Measurements from ENCODE around the gene MAG.
A peak's percentile ranks its signal among the peaks of the same experiment; 100 is the strongest.

Gene MAG

GRCh38 chr19:35268536-35269437, 23.2 kb upstream of the MAG start, which contains the start of gene USF2:
Gene USF2 (plus strand): TSS chr19:35268962. CDS start chr19:35269102, 140 bp downstream.
- peak; percentile 19; the same call in 2 of the 3 replicates for ATAC-seq
- no peak for TF ChIP-seq ZFP30 (CRISPR knock-in tag; IDR thresholded peaks at IDR 0.05)
- TF ChIP-seq PPARA (CRISPR knock-in tag; IDR thresholded peaks at IDR 0.05; ENCODE audit: borderline replicate concordance) = no peak
- no peak for TF ChIP-seq RARB (CRISPR knock-in tag; IDR thresholded peaks at IDR 0.05)
- no peak for TF ChIP-seq OSR1 (CRISPR knock-in tag; IDR thresholded peaks at IDR 0.05)
- no peak for TF ChIP-seq ZNF565 (CRISPR knock-in tag; conservative IDR thresholded peaks at IDR 0.05; ENCODE audit: low read depth)
- TF ChIP-seq ZFP3 (CRISPR knock-in tag; IDR thresholded peaks at IDR 0.05) = no peak
- no peak for TF ChIP-seq TOX (CRISPR knock-in tag; IDR thresholded peaks at IDR 0.05; ENCODE audit: borderline replicate concordance)
- no peak for TF ChIP-seq ARNTL (CRISPR knock-in tag; IDR thresholded peaks at IDR 0.05; ENCODE audit: borderline replicate concordance, low read depth)
- TF ChIP-seq CSDC2 (CRISPR knock-in tag; IDR thresholded peaks at IDR 0.05) = no peak
- TF ChIP-seq ZC3H10 (CRISPR knock-in tag; IDR thresholded peaks at IDR 0.05) = no peak
- no peak for TF ChIP-seq GLIS3 (CRISPR knock-in tag; IDR thresholded peaks at IDR 0.05)
- no peak for TF ChIP-seq ZNF8 (CRISPR knock-in tag; IDR thresholded peaks at IDR 0.05)
- TF ChIP-seq, protein P1, sequence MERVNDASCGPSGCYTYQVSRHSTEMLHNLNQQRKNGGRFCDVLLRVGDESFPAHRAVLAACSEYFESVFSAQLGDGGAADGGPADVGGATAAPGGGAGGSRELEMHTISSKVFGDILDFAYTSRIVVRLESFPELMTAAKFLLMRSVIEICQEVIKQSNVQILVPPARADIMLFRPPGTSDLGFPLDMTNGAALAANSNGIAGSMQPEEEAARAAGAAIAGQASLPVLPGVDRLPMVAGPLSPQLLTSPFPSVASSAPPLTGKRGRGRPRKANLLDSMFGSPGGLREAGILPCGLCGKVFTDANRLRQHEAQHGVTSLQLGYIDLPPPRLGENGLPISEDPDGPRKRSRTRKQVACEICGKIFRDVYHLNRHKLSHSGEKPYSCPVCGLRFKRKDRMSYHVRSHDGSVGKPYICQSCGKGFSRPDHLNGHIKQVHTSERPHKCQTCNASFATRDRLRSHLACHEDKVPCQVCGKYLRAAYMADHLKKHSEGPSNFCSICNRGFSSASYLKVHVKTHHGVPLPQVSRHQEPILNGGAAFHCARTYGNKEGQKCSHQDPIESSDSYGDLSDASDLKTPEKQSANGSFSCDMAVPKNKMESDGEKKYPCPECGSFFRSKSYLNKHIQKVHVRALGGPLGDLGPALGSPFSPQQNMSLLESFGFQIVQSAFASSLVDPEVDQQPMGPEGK (CRISPR knock-in tag; IDR thresholded peaks at IDR 0.05; ENCODE audit: borderline replicate concordance) = no peak

DNA sequence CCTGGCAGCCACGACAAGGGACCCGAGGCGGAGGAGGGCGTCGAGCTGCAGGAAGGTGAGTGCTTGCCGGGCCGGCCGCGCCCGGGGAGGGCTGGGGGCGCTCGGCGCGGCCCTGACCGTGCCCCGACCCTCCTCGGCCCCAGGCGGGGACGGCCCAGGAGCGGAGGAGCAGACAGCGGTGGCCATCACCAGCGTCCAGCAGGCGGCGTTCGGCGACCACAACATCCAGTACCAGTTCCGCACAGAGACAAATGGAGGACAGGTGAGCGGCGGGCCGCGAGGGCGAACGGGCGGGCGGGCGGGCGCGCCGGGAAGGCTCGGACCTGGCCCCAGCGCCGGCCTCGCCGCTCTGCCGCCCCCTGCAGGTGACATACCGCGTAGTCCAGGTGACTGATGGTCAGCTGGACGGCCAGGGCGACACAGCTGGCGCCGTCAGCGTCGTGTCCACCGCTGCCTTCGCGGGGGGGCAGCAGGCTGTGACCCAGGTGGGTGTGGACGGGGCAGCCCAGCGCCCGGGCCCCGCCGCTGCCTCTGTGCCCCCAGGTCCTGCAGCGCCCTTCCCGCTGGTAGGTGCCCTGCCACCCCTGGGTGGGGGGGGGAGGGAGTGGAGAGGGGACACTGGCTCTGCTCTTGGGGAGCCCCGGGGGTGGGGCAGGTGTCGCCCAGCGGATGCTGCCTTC, 22.4 kb upstream of the MAG start:
- peak; percentile 75 for ATAC-seq
- no peak for TF ChIP-seq TOX (CRISPR knock-in tag; IDR thresholded peaks at IDR 0.05; ENCODE audit: borderline replicate concordance)
- no peak for TF ChIP-seq ZFP30 (CRISPR knock-in tag; IDR thresholded peaks at IDR 0.05)
- no peak for TF ChIP-seq RARB (CRISPR knock-in tag; IDR thresholded peaks at IDR 0.05)
- TF ChIP-seq, protein P2, sequence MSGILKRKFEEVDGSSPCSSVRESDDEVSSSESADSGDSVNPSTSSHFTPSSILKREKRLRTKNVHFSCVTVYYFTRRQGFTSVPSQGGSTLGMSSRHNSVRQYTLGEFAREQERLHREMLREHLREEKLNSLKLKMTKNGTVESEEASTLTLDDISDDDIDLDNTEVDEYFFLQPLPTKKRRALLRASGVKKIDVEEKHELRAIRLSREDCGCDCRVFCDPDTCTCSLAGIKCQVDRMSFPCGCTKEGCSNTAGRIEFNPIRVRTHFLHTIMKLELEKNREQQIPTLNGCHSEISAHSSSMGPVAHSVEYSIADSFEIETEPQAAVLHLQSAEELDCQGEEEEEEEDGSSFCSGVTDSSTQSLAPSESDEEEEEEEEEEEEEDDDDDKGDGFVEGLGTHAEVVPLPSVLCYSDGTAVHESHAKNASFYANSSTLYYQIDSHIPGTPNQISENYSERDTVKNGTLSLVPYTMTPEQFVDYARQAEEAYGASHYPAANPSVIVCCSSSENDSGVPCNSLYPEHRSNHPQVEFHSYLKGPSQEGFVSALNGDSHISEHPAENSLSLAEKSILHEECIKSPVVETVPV (CRISPR knock-in tag; IDR thresholded peaks at IDR 0.05) = no peak
- TF ChIP-seq OSR1 (CRISPR knock-in tag; IDR thresholded peaks at IDR 0.05) = no peak
- TF ChIP-seq ARNTL (CRISPR knock-in tag; IDR thresholded peaks at IDR 0.05; ENCODE audit: borderline replicate concordance, low read depth) = no peak
- TF ChIP-seq GLIS3 (CRISPR knock-in tag; IDR thresholded peaks at IDR 0.05) = no peak
- no peak for TF ChIP-seq ESRRG (CRISPR knock-in tag; IDR thresholded peaks at IDR 0.05)
- TF ChIP-seq ISL1 (CRISPR knock-in tag; IDR thresholded peaks at IDR 0.05) = no peak
- TF ChIP-seq, protein P1 (CRISPR knock-in tag; IDR thresholded peaks at IDR 0.05; ENCODE audit: borderline replicate concordance) = no peak
- no peak for TF ChIP-seq POU6F1 (CRISPR knock-in tag; IDR thresholded peaks at IDR 0.05; ENCODE audit: borderline replicate concordance, low read depth)
- no peak for TF ChIP-seq ZNF70 (CRISPR knock-in tag; IDR thresholded peaks at IDR 0.05)
- no peak for TF ChIP-seq PPARA (CRISPR knock-in tag; IDR thresholded peaks at IDR 0.05; ENCODE audit: borderline replicate concordance)
- no peak for TF ChIP-seq BACH2 (CRISPR knock-in tag; IDR thresholded peaks at IDR 0.05; ENCODE audit: borderline replicate concordance)
- TF ChIP-seq TCF4 (CRISPR knock-in tag; IDR thresholded peaks at IDR 0.05; ENCODE audit: borderline replicate concordance) = no peak

- TF ChIP-seq TOX (CRISPR knock-in tag; IDR thresholded peaks at IDR 0.05; ENCODE audit: borderline replicate concordance) = no peak
- TF ChIP-seq SNAI2 (CRISPR knock-in tag; IDR thresholded peaks at IDR 0.05) = no peak
- no peak for TF ChIP-seq ZNF565 (CRISPR knock-in tag; conservative IDR thresholded peaks at IDR 0.05; ENCODE audit: low read depth)
- TF ChIP-seq, protein P1 (CRISPR knock-in tag; IDR thresholded peaks at IDR 0.05; ENCODE audit: borderline replicate concordance) = no peak
- no peak for TF ChIP-seq TSHZ2 (CRISPR knock-in tag; IDR thresholded peaks at IDR 0.05)
- no peak for ATAC-seq
These were observed 21.6 kb upstream of the MAG start for GRCh38 chr19:35270381-35270811.

All from SK-N-SH treated with all-trans-retinoic acid at 6 μM for 48 hours (cell line).